Activated T-cell treated with anti-CD3 and anti-CD28 coated beads, Interleukin-2, amount 50 U/mL, for 24 hours (primary cell): ENCODE data around the gene SMARCA4.
"Not testable (repeated sequence)": the region's sequence is repeated elsewhere in the genome, so short reads cannot be mapped to it uniquely, and the experiment has no call there.

ENCODE experiments used
- DNase-seq: peaks from one replicate; pipeline ENCODE4 v3.0.0-alpha.2; 2020
- H3K27ac Mint-ChIP-seq: 2 replicates; pipeline ENCODE4 v1.8.0; 2020; ENCODE audit warnings: mild to moderate bottlenecking, mixed read lengths
- H3K27me3 Mint-ChIP-seq: 2 replicates; pipeline ENCODE4 v1.8.0; 2020; ENCODE audit warnings: mixed read lengths
- H3K36me3 Mint-ChIP-seq: 2 replicates; pipeline ENCODE4 v1.8.0; 2020; ENCODE audit warnings: low read depth, mixed read lengths
- H3K4me1 Mint-ChIP-seq: 2 replicates; pipeline ENCODE4 v1.8.0; 2020; ENCODE audit warnings: low read depth, mixed read lengths
- H3K4me3 Mint-ChIP-seq: 2 replicates; pipeline ENCODE4 v1.8.0; 2020; ENCODE audit warnings: mild to moderate bottlenecking, moderate library complexity, mixed read lengths
- H3K9me3 Mint-ChIP-seq: 2 replicates; pipeline ENCODE4 v1.8.0; 2020; ENCODE audit warnings: mixed read lengths

Gene SMARCA4

GRCh38 chr19:11089254-11090013, 128.6 kb downstream of the SMARCA4 start, which contains the start of gene LDLR:
Gene LDLR (plus strand): TSS chr19:11089463. CDS start chr19:11089549, 86 bp downstream.
- peaks cover 45% of the 10 kb centered on the region for H3K36me3 Mint-ChIP-seq
- H3K4me3 Mint-ChIP-seq = peak within 1 kb of the TSS; percentile 98
- H3K4me1 Mint-ChIP-seq = peaks cover 48% of the 10 kb centered on the region
- peak; percentile 78 for DNase-seq
- peak within 1 kb of the TSS; percentile 100 for H3K27ac Mint-ChIP-seq
- H3K27me3 Mint-ChIP-seq = no peaks in the 10 kb centered on the region
- no peaks in the 10 kb centered on the region for H3K9me3 Mint-ChIP-seq

- peak overlapping the region; percentile 100 for H3K27ac Mint-ChIP-seq
- not testable (repeated sequence) for H3K27me3 Mint-ChIP-seq, DNase-seq, H3K9me3 Mint-ChIP-seq
- H3K4me3 Mint-ChIP-seq = peak overlapping the region; percentile 98
- peaks cover 50% of the 10 kb centered on the region for H3K36me3 Mint-ChIP-seq
- H3K4me1 Mint-ChIP-seq = peaks cover 51% of the 10 kb centered on the region
These were observed 129.1 kb downstream of the SMARCA4 start for GRCh38 chr19:11090014-11090263.

GRCh38 chr19:11090264-11090996, 129.6 kb downstream of the SMARCA4 start:
- Mint-ChIP-seq H3K4me3 (peak overlapping the region; percentile 98), H3K4me1 (peaks cover 53% of the 10 kb centered on the region), H3K36me3 (peaks cover 55% of the 10 kb centered on the region), H3K9me3 (no peaks in the 10 kb centered on the region), H3K27ac (peak overlapping the region; percentile 100), H3K27me3 (no peaks in the 10 kb centered on the region)
- DNase-seq = peak; percentile 96

GRCh38 chr19:11090997-11091702, 130.3 kb downstream of the SMARCA4 start:
- peak overlapping the region; percentile 98 for H3K4me3 Mint-ChIP-seq
- no peaks in the 10 kb centered on the region for H3K9me3 Mint-ChIP-seq
- no peak for DNase-seq
- H3K4me1 Mint-ChIP-seq = peaks cover 58% of the 10 kb centered on the region
- H3K27ac Mint-ChIP-seq = peak overlapping the region; percentile 98
- H3K27me3 Mint-ChIP-seq = no peaks in the 10 kb centered on the region
- H3K36me3 Mint-ChIP-seq = peaks cover 62% of the 10 kb centered on the region

GRCh38 chr19:11091703-11092153, 130.9 kb downstream of the SMARCA4 start:
- peaks cover 68% of the 10 kb centered on the region for H3K36me3 Mint-ChIP-seq
- peaks cover 2% of the 10 kb centered on the region for H3K9me3 Mint-ChIP-seq
- DNase-seq = peak; percentile 53
- no peaks in the 10 kb centered on the region for H3K27me3 Mint-ChIP-seq
- H3K4me1 Mint-ChIP-seq = peaks cover 64% of the 10 kb centered on the region
- H3K4me3 Mint-ChIP-seq = peak overlapping the region; percentile 98
- peak overlapping the region; percentile 98 for H3K27ac Mint-ChIP-seq

- no peak for DNase-seq
- peak overlapping the region; percentile 98 for H3K27ac Mint-ChIP-seq
These were observed 131.3 kb downstream of the SMARCA4 start for GRCh38 chr19:11092181-11092538.

GRCh38 chr19:11093689-11094238, 132.9 kb downstream of the SMARCA4 start:
- DNase-seq = no peak
- peak overlapping the region; percentile 29 for H3K4me3 Mint-ChIP-seq
- peaks cover 85% of the 10 kb centered on the region for H3K36me3 Mint-ChIP-seq
- H3K27me3 Mint-ChIP-seq = no peaks in the 10 kb centered on the region
- peaks cover 65% of the 10 kb centered on the region for H3K4me1 Mint-ChIP-seq
- peak overlapping the region; percentile 98 for H3K27ac Mint-ChIP-seq
- H3K9me3 Mint-ChIP-seq = peaks cover 2% of the 10 kb centered on the region

More at GRCh38 chr19:11092181-11092538, 131.3 kb downstream of the SMARCA4 start:
- peak overlapping the region; percentile 98 for H3K4me3 Mint-ChIP-seq
- peaks cover 2% of the 10 kb centered on the region for H3K9me3 Mint-ChIP-seq
- H3K4me1 Mint-ChIP-seq = peaks cover 66% of the 10 kb centered on the region
- H3K27me3 Mint-ChIP-seq = no peaks in the 10 kb centered on the region
- H3K36me3 Mint-ChIP-seq = peaks cover 71% of the 10 kb centered on the region

GRCh38 chr19:11094520-11094894, 133.7 kb downstream of the SMARCA4 start:
- DNase-seq = no peak
- H3K9me3 Mint-ChIP-seq = peaks cover 2% of the 10 kb centered on the region
- peaks cover 89% of the 10 kb centered on the region for H3K36me3 Mint-ChIP-seq
- peak overlapping the region; percentile 98 for H3K27ac Mint-ChIP-seq
- peaks cover 65% of the 10 kb centered on the region for H3K4me1 Mint-ChIP-seq
- no peaks in the 10 kb centered on the region for H3K27me3 Mint-ChIP-seq
- peak overlapping the region; percentile 56 for H3K4me3 Mint-ChIP-seq

GRCh38 chr19:11096210-11096841, 135.5 kb downstream of the SMARCA4 start:
- peak overlapping the region; percentile 56 for H3K4me3 Mint-ChIP-seq
- peaks cover 2% of the 10 kb centered on the region for H3K9me3 Mint-ChIP-seq
- H3K36me3 Mint-ChIP-seq = peaks cover 92% of the 10 kb centered on the region
- H3K27ac Mint-ChIP-seq = peak overlapping the region; percentile 98
- H3K4me1 Mint-ChIP-seq = peaks cover 70% of the 10 kb centered on the region
- peak; percentile 69 for DNase-seq
- no peaks in the 10 kb centered on the region for H3K27me3 Mint-ChIP-seq

- DNase-seq, H3K4me3 Mint-ChIP-seq, H3K9me3 Mint-ChIP-seq, H3K27me3 Mint-ChIP-seq: not testable (repeated sequence)
- Mint-ChIP-seq H3K36me3 (peaks cover 91% of the 10 kb centered on the region), H3K27ac (peak overlapping the region; percentile 80), H3K4me1 (peaks cover 61% of the 10 kb centered on the region)
These were observed 136.5 kb downstream of the SMARCA4 start for GRCh38 chr19:11097367-11097766.

- H3K27ac Mint-ChIP-seq = no peak overlapping the region
- peaks cover 51% of the 10 kb centered on the region for H3K4me1 Mint-ChIP-seq
- no peak overlapping the region for H3K4me3 Mint-ChIP-seq
- H3K36me3 Mint-ChIP-seq = peaks cover 91% of the 10 kb centered on the region
- peaks cover 2% of the 10 kb centered on the region for H3K9me3 Mint-ChIP-seq
- no peak for DNase-seq
- no peaks in the 10 kb centered on the region for H3K27me3 Mint-ChIP-seq
These were observed 137.5 kb downstream of the SMARCA4 start for GRCh38 chr19:11098327-11098726.

- Mint-ChIP-seq H3K9me3 (peaks cover 2% of the 10 kb centered on the region), H3K4me3 (no peak overlapping the region), H3K4me1 (peaks cover 46% of the 10 kb centered on the region), H3K27me3 (no peaks in the 10 kb centered on the region), H3K36me3 (peaks cover 91% of the 10 kb centered on the region), H3K27ac (peak overlapping the region; percentile 29)
- no peak for DNase-seq
These were observed 138.0 kb downstream of the SMARCA4 start for GRCh38 chr19:11098861-11099260.

- H3K27ac Mint-ChIP-seq = peak overlapping the region; percentile 40
- no peaks in the 10 kb centered on the region for H3K27me3 Mint-ChIP-seq
- H3K4me1 Mint-ChIP-seq = peaks cover 36% of the 10 kb centered on the region
- no peak overlapping the region for H3K4me3 Mint-ChIP-seq
- DNase-seq = no peak
- H3K36me3 Mint-ChIP-seq = peaks cover 93% of the 10 kb centered on the region
- peaks cover 2% of the 10 kb centered on the region for H3K9me3 Mint-ChIP-seq
These were observed 139.2 kb downstream of the SMARCA4 start for GRCh38 chr19:11100049-11100448.

GRCh38 chr19:11101057-11101456, 140.2 kb downstream of the SMARCA4 start:
- Mint-ChIP-seq H3K27me3 (no peaks in the 10 kb centered on the region), H3K4me1 (peaks cover 26% of the 10 kb centered on the region), H3K4me3 (no peak overlapping the region), H3K36me3 (peaks cover 93% of the 10 kb centered on the region), H3K27ac (no peak overlapping the region), H3K9me3 (peaks cover 2% of the 10 kb centered on the region)
- DNase-seq = no peak
